Neural cell (in vitro differentiated cells): ENCODE results near the gene CDCA3. TPM values are rescaled to one million over a fixed set of nuclear protein-coding genes. Genes with fewer than 3 reads are reported as not detected.

Source experiments
- H2AFZ ChIP-seq: fragments of 200-600, 300-800 bp; sonication (generic), shearing (Covaris generic); 2 replicates; pipeline ENCODE4 v1.6.0; 2014; ENCODE audit warnings: low read depth, mild to moderate bottlenecking, antibody characterized with exemption, low read length, moderate library complexity
- H3F3A ChIP-seq: fragments of 200-600 bp; shearing (Covaris generic); 2 replicates; pipeline ENCODE4 v1.6.1; 2016; ENCODE audit warnings: mild to moderate bottlenecking, moderate library complexity, mixed read lengths, antibody characterized with exemption, low read length; ENCODE audit not compliant: insufficient read depth, poor library complexity, severe bottlenecking
- H3K27ac ChIP-seq: fragments of 200-600, 300-800 bp; sonication (generic), shearing (Covaris generic); 2 replicates; pipeline ENCODE4 v1.5.1; 2014; ENCODE audit warnings: mild to moderate bottlenecking, low read length, moderate library complexity
- H3K27me3 ChIP-seq: fragments of 300-800, 200-600 bp; sonication (generic), shearing (Covaris generic); 2 replicates; pipeline ENCODE4 v1.6.0; 2014; ENCODE audit warnings: mild to moderate bottlenecking, low read depth, low read length, moderate library complexity; ENCODE audit not compliant: insufficient read depth
- H3K36me3 ChIP-seq: fragments of 300-800, 200-600 bp; sonication (generic), shearing (Covaris generic); 2 replicates; pipeline ENCODE4 v1.5.1; 2014; ENCODE audit warnings: mild to moderate bottlenecking, antibody characterized with exemption, low read length, moderate library complexity; ENCODE audit not compliant: insufficient read depth
- H3K4me2 ChIP-seq: fragments of 300-800, 200-600 bp; sonication (generic), shearing (Covaris generic); 2 replicates; pipeline ENCODE4 v1.6.0; 2014; ENCODE audit warnings: mild to moderate bottlenecking, low read length
- H3K4me3 ChIP-seq: fragments of 300-800, 200-600 bp; sonication (generic), shearing (Covaris generic); 2 replicates; pipeline ENCODE4 v1.5.1; 2014; ENCODE audit warnings: mild to moderate bottlenecking, low read length, moderate library complexity
- H3K79me2 ChIP-seq: fragments of 200-600 bp; shearing (Covaris generic); replicated peaks from 2 replicates; pipeline ENCODE4 v1.6.0; 2014; ENCODE audit warnings: mild to moderate bottlenecking, low read length, moderate library complexity; ENCODE audit not compliant: insufficient read depth
- H3K9ac ChIP-seq: fragments of 300-800, 200-600 bp; sonication (generic), shearing (Covaris generic); 2 replicates; pipeline ENCODE4 v1.6.1; 2016; ENCODE audit warnings: mild to moderate bottlenecking, low read length, mixed read lengths
- H3K9me2 ChIP-seq: fragments of 200-600 bp; shearing (Covaris generic); 2 replicates; pipeline ENCODE4 v1.6.1; 2016; ENCODE audit warnings: mild to moderate bottlenecking, low read length, mixed read lengths; ENCODE audit not compliant: insufficient read depth
- H3K9me3 ChIP-seq: fragments of 200-600, 300-800 bp; sonication (generic), shearing (Covaris generic); 2 replicates; pipeline ENCODE4 v1.6.1; 2016; ENCODE audit warnings: mild to moderate bottlenecking, mixed run types, low read length, moderate library complexity, mixed read lengths
- H4K20me1 ChIP-seq: fragments of 200-600 bp; shearing (Covaris generic); 2 replicates; pipeline ENCODE4 v1.6.1; 2016; ENCODE audit warnings: mild to moderate bottlenecking, mixed run types; ENCODE audit not compliant: insufficient read depth
- CTCF ChIP-seq: fragments of 450-650 bp; IDR thresholded peaks from 2 replicates; pipeline ENCODE4 v1.5.1; 2014; ENCODE audit warnings: antibody characterized with exemption, mild to moderate bottlenecking, moderate library complexity; ENCODE audit not compliant: poor library complexity, severe bottlenecking
- EP300 ChIP-seq: fragments of 450-650 bp; conservative IDR thresholded peaks from 2 replicates; pipeline ENCODE4 v1.6.1; 2014; ENCODE audit warnings: antibody characterized with exemption, mild to moderate bottlenecking, moderate library complexity; ENCODE audit not compliant: poor library complexity, severe bottlenecking
- EZH2 ChIP-seq: fragments of 200-600, 300-800 bp; shearing (Covaris generic), sonication (generic); IDR thresholded peaks from 2 replicates; pipeline ENCODE4 v1.6.1; 2014; ENCODE audit warnings: antibody characterized with exemption, low read length, borderline replicate concordance, mild to moderate bottlenecking; ENCODE audit not compliant: insufficient read depth, poor library complexity, severe bottlenecking
- MXI1 ChIP-seq: fragments of 450-650 bp; conservative IDR thresholded peaks from 2 replicates; pipeline ENCODE4 v1.6.1; 2014; ENCODE audit warnings: antibody characterized with exemption, mild to moderate bottlenecking; ENCODE audit not compliant: poor library complexity, severe bottlenecking
- POLR2AphosphoS5 ChIP-seq: IDR thresholded peaks from 2 replicates; pipeline ENCODE4 v1.6.1; 2012
- RAD21 ChIP-seq: fragments of 450-650 bp; conservative IDR thresholded peaks from 2 replicates; pipeline ENCODE4 v1.6.1; 2014; ENCODE audit warnings: antibody characterized with exemption, mild to moderate bottlenecking, moderate library complexity
- REST ChIP-seq: IDR thresholded peaks from 2 replicates; pipeline ENCODE4 v1.6.1; 2012; ENCODE audit warnings: borderline replicate concordance
- SMC3 ChIP-seq: fragments of 450-650 bp; conservative IDR thresholded peaks from 2 replicates; pipeline ENCODE4 v1.6.1; 2014; ENCODE audit warnings: antibody characterized with exemption, mild to moderate bottlenecking, moderate library complexity; ENCODE audit not compliant: poor library complexity
- TAF1 ChIP-seq: IDR thresholded peaks from 2 replicates; pipeline ENCODE4 v1.6.1; 2012; ENCODE audit warnings: low read depth
- polyA plus RNA-seq: library from polyadenylated mRNA; depleted of rRNA; stranded (reverse); fragments of >200 nt; gene quantifications from 2 replicates; pipeline ENCODE4 v1.2.3, GENCODE V29; 2014

Gene CDCA3
- polyA plus RNA-seq, 1 donor from 2014 or later = 7.3 TPM

- Histone ChIP-seq H3K4me2 (no peak overlapping the region), H3K27me3 (no peaks in the 10 kb centered on the region), H3K9me2 (no peaks in the 10 kb centered on the region), H3F3A (no peaks in the 10 kb centered on the region), H3K9ac (no peak overlapping the region), H3K4me3 (no peak overlapping the region), H3K9me3 (no peaks in the 10 kb centered on the region), H3K27ac (no peak overlapping the region), H4K20me1 (no peaks in the 10 kb centered on the region), H2AFZ (no peak overlapping the region), H3K36me3 (no peaks in the 10 kb centered on the region), H3K79me2 (no peaks in the 10 kb centered on the region)
- no peak for TF ChIP-seq RAD21
- TF ChIP-seq CTCF = no peak
- no peak for TF ChIP-seq REST
- no peak for TF ChIP-seq SMC3
- TF ChIP-seq POLR2AphosphoS5 = no peak
- no peak for TF ChIP-seq TAF1
- no peak for TF ChIP-seq MXI1
- TF ChIP-seq EP300 = no peak
- no peak for TF ChIP-seq EZH2
These were observed 40.3 kb downstream of the CDCA3 start for GRCh38 chr12:6810758-6811157.

- Histone ChIP-seq H3K4me2 (no peak overlapping the region), H3K4me3 (no peak overlapping the region), H3K27me3 (no peaks in the 10 kb centered on the region), H3F3A (no peaks in the 10 kb centered on the region), H3K27ac (no peak overlapping the region), H4K20me1 (no peaks in the 10 kb centered on the region), H3K9me3 (no peaks in the 10 kb centered on the region), H3K79me2 (no peaks in the 10 kb centered on the region), H3K9me2 (no peaks in the 10 kb centered on the region), H2AFZ (no peak overlapping the region), H3K36me3 (no peaks in the 10 kb centered on the region), H3K9ac (no peak overlapping the region)
- TF ChIP-seq EZH2 (no peak), CTCF (no peak), RAD21 (no peak), EP300 (no peak), TAF1 (no peak)
These were observed 42.0 kb downstream of the CDCA3 start for GRCh38 chr12:6809056-6809455.
